H9 (cell line): ENCODE measurements around the gene WNT3. TPM values are rescaled to one million over a fixed set of nuclear protein-coding genes. Genes with fewer than 3 reads are reported as not detected.
A peak's percentile ranks its signal among the peaks of the same experiment; 100 is the strongest.

Source experiments
- DNase-seq: peaks from one replicate; pipeline ENCODE4 v3.0.0-alpha.2; 2017
- H2AFZ ChIP-seq: one replicate; pipeline ENCODE4 v1.6.1; 2013; ENCODE audit warnings: mild to moderate bottlenecking, low read length, control low read depth, moderate library complexity
- H2AK5ac ChIP-seq: 2 replicates; pipeline ENCODE4 v1.6.1; 2013; ENCODE audit warnings: low read length, control low read depth, mixed read lengths; ENCODE audit not compliant: insufficient read length
- H2BK120ac ChIP-seq: one replicate; pipeline ENCODE4 v1.6.1; 2013; ENCODE audit warnings: low read depth, mild to moderate bottlenecking, low read length, control low read depth, inconsistent platforms; ENCODE audit not compliant: poor library complexity, severe bottlenecking
- H2BK12ac ChIP-seq: 2 replicates; pipeline ENCODE4 v1.6.1; 2013; ENCODE audit warnings: low read length, control low read depth, mixed read lengths, low read depth; ENCODE audit not compliant: insufficient read length
- H2BK15ac ChIP-seq: 2 replicates; pipeline ENCODE4 v1.6.1; 2013; ENCODE audit warnings: low read depth, low read length, control low read depth
- H2BK20ac ChIP-seq: one replicate; pipeline ENCODE4 v1.6.1; 2013; ENCODE audit warnings: low read depth, mild to moderate bottlenecking, low read length, control low read depth, inconsistent platforms; ENCODE audit not compliant: poor library complexity, severe bottlenecking
- H2BK5ac ChIP-seq: 2 replicates; pipeline ENCODE4 v1.6.1; 2013; ENCODE audit warnings: low read length, control low read depth, mixed read lengths; ENCODE audit not compliant: insufficient read length
- H3K14ac ChIP-seq: 2 replicates; pipeline ENCODE4 v1.6.1; 2013; ENCODE audit warnings: low read length, control low read depth; ENCODE audit not compliant: insufficient read depth
- H3K18ac ChIP-seq: 2 replicates; pipeline ENCODE4 v1.6.1; 2013; ENCODE audit warnings: low read depth, mild to moderate bottlenecking, mixed read lengths, low read length, control low read depth; ENCODE audit not compliant: insufficient read length
- H3K23ac ChIP-seq: 2 replicates; pipeline ENCODE4 v1.6.1; 2013; ENCODE audit warnings: low read length, control low read depth, mixed read lengths, low read depth; ENCODE audit not compliant: insufficient read length
- H3K23me2 ChIP-seq: 2 replicates; pipeline ENCODE4 v1.6.1; 2013; ENCODE audit warnings: low read depth, mild to moderate bottlenecking, mixed read lengths, low read length, control low read depth; ENCODE audit not compliant: insufficient read length, poor library complexity, severe bottlenecking
- H3K27ac ChIP-seq: 2 replicates; pipeline ENCODE4 v1.5.1; 2013; ENCODE audit warnings: low read length, control low read depth, mixed read lengths, low read depth; ENCODE audit not compliant: insufficient read length
- H3K27me3 ChIP-seq: 2 replicates; pipeline ENCODE4 v1.6.1; 2013; ENCODE audit warnings: low read length, control low read depth, inconsistent platforms; ENCODE audit not compliant: insufficient read depth
- H3K4ac ChIP-seq: 2 replicates; pipeline ENCODE4 v1.6.1; 2013; ENCODE audit warnings: low read depth, mild to moderate bottlenecking, control low read depth, inconsistent platforms, low read length, moderate library complexity
- H3K4me1 ChIP-seq: 2 replicates; pipeline ENCODE4 v1.6.1; 2013; ENCODE audit warnings: low read length, control low read depth, inconsistent platforms; ENCODE audit not compliant: insufficient read depth
- H3K4me2 ChIP-seq: 2 replicates; pipeline ENCODE4 v1.6.1; 2013; ENCODE audit warnings: low read length, control low read depth, mixed read lengths; ENCODE audit not compliant: insufficient read length, insufficient read depth
- H3K56ac ChIP-seq: 2 replicates; pipeline ENCODE4 v1.6.1; 2013; ENCODE audit warnings: low read depth, mild to moderate bottlenecking, mixed read lengths, low read length, control low read depth; ENCODE audit not compliant: insufficient read length
- H3K79me1 ChIP-seq: 2 replicates; pipeline ENCODE4 v1.6.1; 2013; ENCODE audit warnings: low read depth, mild to moderate bottlenecking, moderate library complexity, low read length, control low read depth, inconsistent platforms; ENCODE audit not compliant: insufficient read depth, poor library complexity, severe bottlenecking
- H3K79me2 ChIP-seq: 2 replicates; pipeline ENCODE4 v1.6.1; 2013; ENCODE audit warnings: low read length, control low read depth, inconsistent platforms; ENCODE audit not compliant: insufficient read depth
- H3K9ac ChIP-seq: 2 replicates; pipeline ENCODE4 v1.6.1; 2013; ENCODE audit warnings: low read length, control low read depth, mixed read lengths; ENCODE audit not compliant: insufficient read length; ENCODE audit errors: extremely low read depth
- H3K9me3 ChIP-seq: one replicate; pipeline ENCODE4 v1.6.1; 2013; ENCODE audit warnings: low read depth, low read length, inconsistent platforms; ENCODE audit not compliant: control insufficient read depth
- H3T11ph ChIP-seq: one replicate; pipeline ENCODE4 v1.6.1; 2013; ENCODE audit warnings: mild to moderate bottlenecking, low read length, control low read depth, inconsistent platforms
- H4K20me1 ChIP-seq: one replicate; pipeline ENCODE4 v1.6.1; 2013; ENCODE audit not compliant: control insufficient read depth, insufficient read length, insufficient read depth
- H4K5ac ChIP-seq: 2 replicates; pipeline ENCODE4 v1.6.1; 2013; ENCODE audit warnings: low read depth, mild to moderate bottlenecking, mixed read lengths, low read length, control low read depth; ENCODE audit not compliant: insufficient read length
- H4K8ac ChIP-seq: replicated peaks from 2 replicates; pipeline ENCODE4 v1.6.1; 2013; ENCODE audit warnings: low read length, control low read depth, mixed read lengths, low read depth; ENCODE audit not compliant: insufficient read length
- H4K91ac ChIP-seq: 2 replicates; pipeline ENCODE4 v1.6.1; 2013; ENCODE audit warnings: low read depth, mild to moderate bottlenecking, moderate library complexity, mixed read lengths, low read length, control low read depth; ENCODE audit not compliant: insufficient read length
- H3K27ac Mint-ChIP-seq, 3 experiments: 2 replicates in 2 of 3; 3 replicates in 1 of 3; pipeline ENCODE4 v1.8.0; 2020 to 2021; ENCODE audit warnings: mixed read lengths in 3 of 3, mild to moderate bottlenecking in 1 of 3, moderate library complexity in 1 of 3
- H3K27me3 Mint-ChIP-seq: 2 replicates; pipeline ENCODE4 v1.8.0; 2021; ENCODE audit warnings: low read depth, mild to moderate bottlenecking, moderate library complexity, mixed read lengths
- H3K36me3 Mint-ChIP-seq, 3 experiments: 2 replicates in 2 of 3; 3 replicates in 1 of 3; pipeline ENCODE4 v1.8.0; 2020 to 2021; ENCODE audit warnings: low read depth in 3 of 3, mixed read lengths in 3 of 3; ENCODE audit not compliant: insufficient read depth in 1 of 3
- H3K4me1 Mint-ChIP-seq, 2 experiments: 2 replicates each; pipeline ENCODE4 v1.8.0; 2020; ENCODE audit warnings: mixed read lengths in 2 of 2
- H3K4me3 Mint-ChIP-seq, 2 experiments: 2 replicates in 1 of 2; 3 replicates in 1 of 2; pipeline ENCODE4 v1.8.0; 2020 to 2021; ENCODE audit warnings: mild to moderate bottlenecking in 2 of 2, mixed read lengths in 2 of 2, moderate library complexity in 1 of 2
- H3K9me3 Mint-ChIP-seq, 2 experiments: 2 replicates in 1 of 2; 3 replicates in 1 of 2; pipeline ENCODE4 v1.8.0; 2020; ENCODE audit warnings: mild to moderate bottlenecking in 2 of 2, mixed read lengths in 2 of 2, moderate library complexity in 1 of 2
- CTCF ChIP-seq: fragments of 200-600 bp; sonication (generic); conservative IDR thresholded peaks from 3 replicates; pipeline ENCODE4 v1.8.0; 2021; ENCODE audit warnings: antibody characterized with exemption, mild to moderate bottlenecking
- WGBS: extraction: QIAGEN DNeasy Blood & Tissue Kit; methylation state at CpG from one replicate; pipeline ENCODE4 v1.1.7; 2013; ENCODE audit warnings: missing lambda C conversion rate, low lambda C conversion rate, mixed read lengths; ENCODE audit not compliant: insufficient read length; ENCODE audit errors: extremely low coverage; 5-methylcytosine and 5-hydroxymethylcytosine counted together
- total RNA-seq: library from RNA; stranded (reverse); gene quantifications from 2 replicates; pipeline ENCODE4 v1.2.1, GENCODE V29; 2021

The WNT3 gene
- total RNA-seq, 1 experiment from 2014 or later: 22.4 TPM

- no peak overlapping the region for H2BK20ac ChIP-seq
- no peaks in the 10 kb centered on the region for H3K79me1 ChIP-seq
- WGBS: no CpG with 5 or more reads among the region's 7 CpGs
- H2BK5ac ChIP-seq: no peak overlapping the region
- no peak overlapping the region for H3K23ac ChIP-seq
- H3K4me3 Mint-ChIP-seq: no peak overlapping the region
- H3K9me3 Mint-ChIP-seq: peaks cover 5 to 12% of the 10 kb centered on the region in 2 experiments; a peak in 4 of 5 replicates
- no peak overlapping the region for H4K5ac ChIP-seq
- H3K4me1 Mint-ChIP-seq: peaks cover 32 to 45% of the 10 kb centered on the region in 2 experiments
- H3K4me1 ChIP-seq: 0 out of 2 replicates have a peak, but pooled peaks cover 2% of the 10 kb centered on the region
- H2AFZ ChIP-seq: no peak overlapping the region
- peaks cover 2 to 22% (median 9%) of the 10 kb centered on the region in 3 experiments; a peak in 5 of 7 replicates for H3K36me3 Mint-ChIP-seq
- no peak overlapping the region for H3K56ac ChIP-seq
- peaks cover 72% of the 10 kb centered on the region for H3K27me3 Mint-ChIP-seq
- no peak overlapping the region for H3K18ac ChIP-seq
- H3K4me2 ChIP-seq: no peak overlapping the region
- no peak overlapping the region for H3K27ac Mint-ChIP-seq
- peak; percentile 60 for DNase-seq
- H3K23me2 ChIP-seq: no peaks in the 10 kb centered on the region
- H3K27me3 ChIP-seq: no peaks in the 10 kb centered on the region; the same call in 1 of the 2 replicates
- no peak overlapping the region for H4K91ac ChIP-seq
- H3K79me2 ChIP-seq: no peaks in the 10 kb centered on the region
- H3K9me3 ChIP-seq: no peaks in the 10 kb centered on the region
- H3K9ac ChIP-seq: no peak overlapping the region
- H3T11ph ChIP-seq: no peak overlapping the region
- H3K14ac ChIP-seq: no peak overlapping the region
- no peak for TF ChIP-seq CTCF
- H2BK15ac ChIP-seq: no peak overlapping the region
- H2AK5ac ChIP-seq: no peak overlapping the region
- H2BK12ac ChIP-seq: no peak overlapping the region
- no peak overlapping the region for H3K27ac ChIP-seq
- no peaks in the 10 kb centered on the region for H4K20me1 ChIP-seq
- no peak overlapping the region for H3K4ac ChIP-seq
- no peak overlapping the region for H2BK120ac ChIP-seq
- no peak overlapping the region for H4K8ac ChIP-seq
Measured at GRCh38 chr17:46785696-46786095, 32.8 kb downstream of the WNT3 start.
